HCT116 (cell line): ENCODE measurements around the gene SRGAP1. TPM values are rescaled to one million over a fixed set of nuclear protein-coding genes. Genes with fewer than 3 reads are reported as not detected.

ENCODE experiments used
- ATAC-seq: fragments of 200-7000 bp; cut with Tn5 transposase; 2 replicates; pipeline ENCODE4 v1.9.1; 2020; ENCODE audit warnings: mild to moderate bottlenecking, moderate library complexity
- BruUV-seq: library from RNA; stranded (reverse); fragments of 400-500 nt; replicated peaks from 2 replicates; lab custom pipeline; 2021; lab: Mats Ljungman, UMichigan
- CTCF ChIA-PET: fragments of 300-600 bp; sonication (Branson Sonifier 250); formaldehyde crosslinking; loops from one replicate; lab custom pipeline; 2021; ENCODE audit warnings: antibody characterized with exemption; lab: Charles Lee
- POLR2A ChIA-PET: fragments of 300-600, 350-600 bp; sonication (Branson Sonifier 250); formaldehyde crosslinking; loops from one replicate; lab custom pipeline; 2021; ENCODE audit warnings: antibody characterized with exemption; lab: Charles Lee
- RAD21 ChIA-PET, 2 experiments: fragments of 300-600 bp; sonication (Branson Sonifier 250); formaldehyde crosslinking; loops; one replicate each; lab custom pipeline; 2023; ENCODE audit warnings: low total read pairs in 2 of 2; ENCODE audit not compliant: uncharacterized antibody in 2 of 2, unreplicated experiment in 2 of 2, low non-redundant PET in 1 of 2; lab: Charles Lee
- DNase-seq: peaks from one replicate; pipeline ENCODE4 v3.0.0-alpha.2; 2010; ENCODE audit warnings: low read depth, low spot score
- H2AFZ ChIP-seq: fragments of 200-600 bp; shearing (Covaris generic), sonication (generic); 2 replicates; pipeline ENCODE4 v1.6.1; 2017; ENCODE audit warnings: low read depth, mixed run types, mixed read lengths, antibody characterized with exemption, low read length; ENCODE audit not compliant: poor library complexity, severe bottlenecking
- H3K27ac ChIP-seq: 2 replicates; pipeline ENCODE4 v1.5.1; 2012; ENCODE audit warnings: low read depth, low read length
- H3K27me3 ChIP-seq: fragments of 200-600 bp; sonication (generic); 2 replicates; pipeline ENCODE4 v1.6.1; 2016; ENCODE audit warnings: mixed run types, low read length, mixed read lengths; ENCODE audit not compliant: insufficient read depth
- H3K36me3 ChIP-seq, 2 experiments: fragments of 200-500 bp in 1 of 2; fragments of 200-600 bp in 1 of 2; sonication (Bioruptor generic) in 1 of 2; sonication (generic) in 1 of 2; 2 replicates each; pipeline versions ENCODE4 v1.5.1 to v1.6.1; 2014 to 2016; ENCODE audit warnings: low read length in 2 of 2, inconsistent platforms in 1 of 2, mixed read lengths in 1 of 2, mixed run types in 1 of 2; ENCODE audit not compliant: insufficient read depth in 2 of 2, control insufficient read depth in 1 of 2
- H3K4me1 ChIP-seq, 2 experiments: fragments of 200-600 bp in 1 of 2; sonication (generic) in 1 of 2; 2 replicates each; pipeline versions ENCODE4 v1.5.1 to v1.6.1; 2012 to 2017; ENCODE audit warnings: low read length in 2 of 2, inconsistent platforms in 1 of 2, mild to moderate bottlenecking in 1 of 2, mixed read lengths in 1 of 2, mixed run types in 1 of 2, moderate library complexity in 1 of 2; ENCODE audit not compliant: insufficient read depth in 2 of 2, control insufficient read depth in 1 of 2
- H3K4me2 ChIP-seq: fragments of 200-600 bp; sonication (generic); 2 replicates; pipeline ENCODE4 v1.6.1; 2017; ENCODE audit warnings: mixed run types, low read length, mixed read lengths
- H3K4me3 ChIP-seq, 2 experiments: fragments of 200-600 bp in 1 of 2; sonication (generic) in 1 of 2; replicated peaks in 1 of 2; 2 replicates each; pipeline ENCODE4 v1.5.1; 2011 to 2016; ENCODE audit warnings: low read length in 2 of 2, control low read depth in 1 of 2, low read depth in 1 of 2, mild to moderate bottlenecking in 1 of 2, mixed read lengths in 1 of 2, mixed run types in 1 of 2
- H3K79me2 ChIP-seq: fragments of 200-600 bp; sonication (generic); 2 replicates; pipeline ENCODE4 v1.6.1; 2017; ENCODE audit warnings: mild to moderate bottlenecking, mixed run types, low read length, moderate library complexity, mixed read lengths; ENCODE audit not compliant: insufficient read depth
- H3K9ac ChIP-seq: fragments of 200-600 bp; sonication (generic); 2 replicates; pipeline ENCODE4 v1.6.1; 2016; ENCODE audit warnings: low read length, mixed read lengths
- H3K9me2 ChIP-seq: fragments of 200-600 bp; sonication (generic), shearing (Covaris generic); 2 replicates; pipeline ENCODE4 v1.6.1; 2017; ENCODE audit warnings: mixed run types, mild to moderate bottlenecking, moderate library complexity; ENCODE audit not compliant: insufficient read depth
- H3K9me3 ChIP-seq, 2 experiments: fragments of 200-500 bp in 1 of 2; fragments of 200-600 bp in 1 of 2; sonication (Bioruptor generic) in 1 of 2; sonication (generic) in 1 of 2; 2 replicates each; pipeline ENCODE4 v1.6.1; 2014 to 2017; ENCODE audit warnings: low read length in 2 of 2, mixed read lengths in 2 of 2, inconsistent platforms in 1 of 2, low read depth in 1 of 2, mild to moderate bottlenecking in 1 of 2, mixed run types in 1 of 2, moderate library complexity in 1 of 2; ENCODE audit not compliant: control insufficient read depth in 1 of 2, insufficient read depth in 1 of 2
- H4K20me1 ChIP-seq: fragments of 200-600 bp; sonication (generic), shearing (Covaris generic); 2 replicates; pipeline ENCODE4 v1.6.1; 2017; ENCODE audit warnings: mixed run types, mild to moderate bottlenecking, moderate library complexity; ENCODE audit not compliant: insufficient read depth
- CEBPB ChIP-seq: IDR thresholded peaks from 2 replicates; pipeline ENCODE4 v1.6.1; 2012; ENCODE audit warnings: low read depth
- EGR1 ChIP-seq: IDR thresholded peaks from 2 replicates; pipeline ENCODE4 v1.6.1; 2012; ENCODE audit warnings: low read depth
- ELF1 ChIP-seq: IDR thresholded peaks from 2 replicates; pipeline ENCODE4 v1.6.1; 2012; ENCODE audit warnings: low read depth, borderline replicate concordance
- EZH2 ChIP-seq: fragments of 200-600 bp; sonication (generic); IDR thresholded peaks from 2 replicates; pipeline ENCODE4 v1.6.1; 2017; ENCODE audit warnings: antibody characterized with exemption, mixed run types
- EZH2phosphoT487 ChIP-seq: fragments of 200-600 bp; IDR thresholded peaks from 2 replicates; pipeline ENCODE4 v1.6.1; 2018; ENCODE audit warnings: antibody characterized with exemption, borderline replicate concordance
- FOSL1 ChIP-seq: IDR thresholded peaks from 2 replicates; pipeline ENCODE4 v1.6.1; 2012; ENCODE audit warnings: low read depth
- POLR2A ChIP-seq: IDR thresholded peaks from 2 replicates; pipeline ENCODE4 v1.7.0; 2011; ENCODE audit warnings: borderline replicate concordance; ENCODE audit not compliant: insufficient read depth, insufficient read length; ENCODE audit errors: extremely low read depth
- POLR2AphosphoS5 ChIP-seq: IDR thresholded peaks from 2 replicates; pipeline ENCODE4 v1.6.1; 2011; ENCODE audit warnings: mild to moderate bottlenecking, low read depth, low read length, moderate library complexity
- RAD21 ChIP-seq: IDR thresholded peaks from 2 replicates; pipeline ENCODE4 v1.6.1; 2012; ENCODE audit warnings: low read depth, mild to moderate bottlenecking
- SIN3A ChIP-seq: IDR thresholded peaks from 2 replicates; pipeline ENCODE4 v1.6.1; 2012; ENCODE audit warnings: low read depth
- SRF ChIP-seq: IDR thresholded peaks from 2 replicates; pipeline ENCODE4 v1.6.1; 2012; ENCODE audit warnings: low read depth
- TCF7L2 ChIP-seq: IDR thresholded peaks from 2 replicates; pipeline ENCODE4 v1.7.0; 2011; ENCODE audit warnings: borderline replicate concordance, inconsistent platforms; ENCODE audit not compliant: insufficient read depth, insufficient read length; ENCODE audit errors: extremely low read depth
- ZFX ChIP-seq: fragments of 450-650 bp; IDR thresholded peaks from 2 replicates; pipeline ENCODE4 v1.6.1; 2017
- intact Hi-C: fragments of 100-400 bp; cut with micrococcal nuclease; formaldehyde crosslinking; loops from 2 replicates; pipeline ENCODE4 v1.10.0; 2022
- total RNA-seq: library from RNA; stranded (reverse); gene quantifications from one replicate; pipeline ENCODE4 v1.2.1, GENCODE V29; 2021; ENCODE audit not compliant: unreplicated experiment
- TF ChIP-seq, protein P1 (sequence below): IDR thresholded peaks from 2 replicates; pipeline ENCODE4 v1.6.1; 2012
- TF ChIP-seq, protein P2 (sequence below): IDR thresholded peaks from 2 replicates; pipeline ENCODE4 v1.6.1; 2012
- TF ChIP-seq, protein P3 (sequence below), 3 experiments: fragments of 200-600 bp in 1 of 3; sonication (generic) in 1 of 3; IDR thresholded peaks in 2 of 3; conservative IDR thresholded peaks in 1 of 3; 2 replicates each; pipeline ENCODE4 v1.5.1; 2012 to 2017; ENCODE audit warnings: low read depth in 2 of 3, low read length in 2 of 3, antibody characterized with exemption in 1 of 3, borderline replicate concordance in 1 of 3, control low read depth in 1 of 3, mild to moderate bottlenecking in 1 of 3, mixed read lengths in 1 of 3, mixed run types in 1 of 3, moderate library complexity in 1 of 3; ENCODE audit not compliant: insufficient read depth in 1 of 3

Gene SRGAP1
- total RNA-seq, 1 experiment from 2014 or later, result 16.6 TPM

DNA sequence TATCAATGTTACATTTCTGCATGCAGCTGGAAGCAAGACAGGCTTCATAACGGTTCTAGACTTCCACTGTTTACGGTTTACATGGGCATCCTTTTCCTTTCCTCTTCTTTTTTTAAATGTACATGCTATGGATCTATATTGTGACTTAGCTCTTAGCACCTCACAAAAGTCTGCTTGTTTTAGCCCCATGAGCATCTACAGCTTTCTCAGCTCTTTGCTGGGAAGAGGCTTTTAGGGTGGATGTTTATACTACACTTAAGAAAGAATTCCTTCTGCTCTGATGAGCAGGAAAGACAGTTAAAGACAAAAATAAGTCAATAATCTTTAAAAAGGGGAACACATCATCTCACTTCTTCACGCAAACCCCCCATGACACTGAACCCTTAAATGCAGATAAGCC, 326.2 kb downstream of the SRGAP1 start:
- H2AFZ ChIP-seq, result no peak overlapping the region
- no peaks in the 10 kb centered on the region for H3K27me3 ChIP-seq
- ChIA-PET CTCF (interaction anchor here (1.9 kb wide), 1 partner anchor 11 kb away, joined by 7 read pairs; no protein-coding TSS in a partner anchor), POLR2A (no interaction called here), RAD21 (no interaction called here)
- ATAC-seq (no peak), DNase-seq (no peak)
- H3K36me3 ChIP-seq, result no peaks in the 10 kb centered on the region
- H3K4me3 ChIP-seq, result no peak overlapping the region
- no TSS peak for BruUV-seq
- H3K9ac ChIP-seq, result no peak overlapping the region
- H3K4me2 ChIP-seq, result no peak overlapping the region
- H4K20me1 ChIP-seq, result no peaks in the 10 kb centered on the region
- H3K27ac ChIP-seq, result no peak overlapping the region
- no peaks in the 10 kb centered on the region for H3K9me2 ChIP-seq
- intact Hi-C loops, result no loop called here
- no peak for TF ChIP-seq TCF7L2
- TF ChIP-seq POLR2AphosphoS5, result no peak
- no peak for TF ChIP-seq SRF
- TF ChIP-seq EZH2, result no peak
- TF ChIP-seq ELF1, result no peak
- no peak for TF ChIP-seq POLR2A
- no peak for TF ChIP-seq RAD21
- TF ChIP-seq EZH2phosphoT487, result no peak
- TF ChIP-seq EGR1, result no peak
- H3K79me2 ChIP-seq, result no peaks in the 10 kb centered on the region
- peaks cover 4 to 37% of the 10 kb centered on the region in 2 experiments for H3K4me1 ChIP-seq
- no peaks in the 10 kb centered on the region for H3K9me3 ChIP-seq

GRCh38 chr12:64171715-64172114, 327.2 kb downstream of the SRGAP1 start:
- Histone ChIP-seq H3K27ac (peak overlapping the region; percentile 5; the same call in 1 of the 2 replicates), H3K9ac (peak overlapping the region; percentile 56)
- TF ChIP-seq SRF (peak; percentile 60; the same call in 1 of the 2 replicates), EGR1 (peak; percentile 49; the same call in 1 of the 2 replicates), POLR2AphosphoS5 (peak; percentile 27; the same call in 1 of the 2 replicates), TCF7L2 (no peak), FOSL1 (peak; percentile 95), CEBPB (peak; percentile 8; the same call in 1 of the 2 replicates), ZFX (no peak), SIN3A (no peak), EZH2phosphoT487 (no peak), ELF1 (peak; percentile 36)
- TF ChIP-seq, protein P1, sequence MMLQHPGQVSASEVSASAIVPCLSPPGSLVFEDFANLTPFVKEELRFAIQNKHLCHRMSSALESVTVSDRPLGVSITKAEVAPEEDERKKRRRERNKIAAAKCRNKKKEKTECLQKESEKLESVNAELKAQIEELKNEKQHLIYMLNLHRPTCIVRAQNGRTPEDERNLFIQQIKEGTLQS, result peak; percentile 51
- TF ChIP-seq, protein P2, sequence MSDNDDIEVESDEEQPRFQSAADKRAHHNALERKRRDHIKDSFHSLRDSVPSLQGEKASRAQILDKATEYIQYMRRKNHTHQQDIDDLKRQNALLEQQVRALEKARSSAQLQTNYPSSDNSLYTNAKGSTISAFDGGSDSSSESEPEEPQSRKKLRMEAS, result peak; percentile 43; the same call in 1 of the 2 replicates
- TF ChIP-seq, protein P3, sequence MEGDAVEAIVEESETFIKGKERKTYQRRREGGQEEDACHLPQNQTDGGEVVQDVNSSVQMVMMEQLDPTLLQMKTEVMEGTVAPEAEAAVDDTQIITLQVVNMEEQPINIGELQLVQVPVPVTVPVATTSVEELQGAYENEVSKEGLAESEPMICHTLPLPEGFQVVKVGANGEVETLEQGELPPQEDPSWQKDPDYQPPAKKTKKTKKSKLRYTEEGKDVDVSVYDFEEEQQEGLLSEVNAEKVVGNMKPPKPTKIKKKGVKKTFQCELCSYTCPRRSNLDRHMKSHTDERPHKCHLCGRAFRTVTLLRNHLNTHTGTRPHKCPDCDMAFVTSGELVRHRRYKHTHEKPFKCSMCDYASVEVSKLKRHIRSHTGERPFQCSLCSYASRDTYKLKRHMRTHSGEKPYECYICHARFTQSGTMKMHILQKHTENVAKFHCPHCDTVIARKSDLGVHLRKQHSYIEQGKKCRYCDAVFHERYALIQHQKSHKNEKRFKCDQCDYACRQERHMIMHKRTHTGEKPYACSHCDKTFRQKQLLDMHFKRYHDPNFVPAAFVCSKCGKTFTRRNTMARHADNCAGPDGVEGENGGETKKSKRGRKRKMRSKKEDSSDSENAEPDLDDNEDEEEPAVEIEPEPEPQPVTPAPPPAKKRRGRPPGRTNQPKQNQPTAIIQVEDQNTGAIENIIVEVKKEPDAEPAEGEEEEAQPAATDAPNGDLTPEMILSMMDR (IDR thresholded peaks at IDR 0.05 in 2 of 3, conservative IDR thresholded peaks at IDR 0.05 in 1 of 3; ENCODE audit: borderline replicate concordance in 1 of 3, insufficient read depth in 1 of 3, low read depth in 2 of 3, low read length in 2 of 3), result no peak

More at GRCh38 chr12:64171715-64172114, 327.2 kb downstream of the SRGAP1 start:
- Histone ChIP-seq H3K4me2 (peak overlapping the region; percentile 69), H3K36me3 (no peaks in the 10 kb centered on the region), H3K4me1 (peaks cover 4 to 37% of the 10 kb centered on the region in 2 experiments), H3K4me3 (peak overlapping the region in 1 of 2 experiments; percentile 30; a peak in 2 of 4 replicates), H3K9me2 (no peaks in the 10 kb centered on the region), H4K20me1 (no peaks in the 10 kb centered on the region), H3K9me3 (no peaks in the 10 kb centered on the region), H3K27me3 (no peaks in the 10 kb centered on the region), H3K79me2 (no peaks in the 10 kb centered on the region), H2AFZ (peak overlapping the region; percentile 57)
- intact Hi-C loops, result no loop called here
- ChIA-PET RAD21 (no interaction called here), CTCF (interaction anchor here (1.9 kb wide), 1 partner anchor 10 kb away, joined by 7 read pairs; no protein-coding TSS in a partner anchor), POLR2A (interaction anchor here (1.0 kb wide), 1 partner anchor 24 kb away, joined by 3 read pairs; no protein-coding TSS in a partner anchor)
- BruUV-seq, result no TSS peak
- peak; percentile 79 for DNase-seq
- ATAC-seq, result peak; percentile 89
